Measurements from ENCODE around the gene LONP2.
A peak's percentile ranks its signal among the peaks of the same experiment; 100 is the strongest.
"Not testable (repeated sequence)": the region's sequence is repeated elsewhere in the genome, so short reads cannot be mapped to it uniquely, and the experiment has no call there.

Gene LONP2

DNA sequence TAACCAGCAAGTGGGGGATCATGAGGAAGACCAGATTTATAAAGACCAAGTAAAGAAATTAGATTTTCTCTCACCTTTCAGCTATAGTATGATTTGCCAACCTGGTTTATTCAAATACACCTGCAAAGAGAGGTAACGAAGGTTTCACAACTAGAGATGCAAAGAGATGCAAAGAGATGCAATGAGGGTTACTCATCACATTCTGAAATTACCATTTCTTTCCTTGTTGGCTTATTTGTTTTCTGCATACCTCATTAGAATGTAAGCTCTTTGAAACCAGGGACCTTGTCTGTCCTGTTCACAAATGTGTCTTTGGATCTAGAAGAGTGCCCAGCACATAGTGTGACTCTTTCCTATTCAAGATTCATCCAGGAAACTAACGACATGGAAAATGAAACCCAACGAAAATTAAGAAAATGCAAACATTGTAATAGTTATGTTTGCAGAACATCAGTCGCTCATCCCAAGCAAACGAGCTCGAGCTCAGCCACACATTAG lies 9.0 kb upstream of the LONP2 start:
- H3K4me3 ChIP-seq (ENCODE audit: low read depth, low read length), result no peak overlapping the region
- no peak for DNase-seq (ENCODE audit: low read depth)

DNA sequence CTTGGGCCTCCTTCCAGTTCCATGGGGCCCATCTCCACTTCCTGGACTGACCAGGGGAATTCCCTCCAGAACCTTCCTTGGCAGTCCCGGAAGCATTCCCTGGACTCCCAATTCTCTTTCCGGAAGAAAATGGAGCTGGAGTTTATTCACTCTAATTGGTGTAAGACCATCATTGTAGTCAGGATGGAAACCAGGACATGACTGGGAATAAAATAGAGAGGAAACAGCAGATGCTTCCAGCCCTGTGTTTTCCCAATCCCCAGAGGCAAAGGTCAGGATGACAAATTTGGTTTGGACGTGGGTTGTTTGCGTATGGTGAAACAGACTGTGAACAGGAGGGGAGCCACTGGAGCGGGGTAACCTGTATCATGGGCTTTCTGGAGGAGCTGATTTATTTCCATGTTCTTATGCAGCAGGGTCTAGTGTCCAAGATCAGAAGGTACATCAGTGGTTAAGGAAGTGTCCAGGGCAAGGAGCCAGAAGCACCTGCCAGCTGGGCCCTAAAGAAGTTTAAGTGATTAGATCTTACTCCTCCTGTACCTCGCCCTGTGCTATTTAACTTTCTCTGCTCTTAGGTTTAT lies 8.5 kb upstream of the LONP2 start:
- DNase-seq (ENCODE audit: low read depth), result no peak
- no peak overlapping the region for H3K4me3 ChIP-seq (ENCODE audit: low read depth, low read length)

- DNase-seq (ENCODE audit: low read depth), result no peak
- no peak overlapping the region for H3K4me3 ChIP-seq (ENCODE audit: low read depth, low read length)
Observed at GRCh38 chr16:48236286-48236685, 7.8 kb upstream of the LONP2 start.

DNA sequence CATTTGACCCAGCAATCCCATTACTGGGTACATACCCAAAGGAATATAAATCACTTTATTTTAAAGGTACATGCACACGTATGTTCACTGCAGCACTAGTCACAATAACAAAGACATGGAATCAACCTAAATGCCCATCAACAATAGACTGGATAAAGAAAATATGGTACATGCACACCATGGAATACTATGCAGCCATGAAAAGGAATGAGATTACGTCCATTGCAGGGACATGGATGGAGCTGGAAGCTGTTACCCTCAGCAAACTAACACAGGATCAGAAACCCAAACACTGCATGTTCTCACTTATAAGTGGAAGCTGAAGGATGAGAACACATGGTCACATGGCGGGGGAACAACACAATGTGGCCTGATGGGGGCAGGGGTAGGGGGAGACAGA lies 4.0 kb upstream of the LONP2 start:
- not testable (repeated sequence) for H3K4me3 ChIP-seq (ENCODE audit: low read depth, low read length); DNase-seq (ENCODE audit: low read depth)

DNA sequence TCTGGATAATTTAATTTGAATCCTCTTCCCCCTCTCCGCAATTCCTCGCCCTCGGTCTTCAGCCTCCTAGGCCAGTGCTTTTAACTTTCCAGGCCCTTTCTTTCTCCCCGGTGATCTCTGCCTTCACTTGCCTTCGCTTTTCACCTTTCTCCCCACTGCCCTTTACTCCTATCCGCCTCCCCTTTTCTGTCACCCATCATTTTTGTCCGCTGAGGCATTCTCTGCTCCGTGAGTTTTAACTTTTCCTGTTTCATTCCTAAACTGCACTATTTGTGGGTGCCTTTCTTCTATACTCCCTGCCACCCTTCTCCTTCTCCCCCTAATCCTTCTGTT lies 729 bp downstream of the LONP2 start:
- DNase-seq (ENCODE audit: low read depth), result no peak
- H3K4me3 ChIP-seq (ENCODE audit: low read depth, low read length), result peak overlapping the region; percentile 63

GRCh38 chr16:48246066-48246465 lies 2.0 kb downstream of the LONP2 start:
- no peak overlapping the region for H3K4me3 ChIP-seq (ENCODE audit: low read depth, low read length)
- no peak for DNase-seq (ENCODE audit: low read depth)

DNA sequence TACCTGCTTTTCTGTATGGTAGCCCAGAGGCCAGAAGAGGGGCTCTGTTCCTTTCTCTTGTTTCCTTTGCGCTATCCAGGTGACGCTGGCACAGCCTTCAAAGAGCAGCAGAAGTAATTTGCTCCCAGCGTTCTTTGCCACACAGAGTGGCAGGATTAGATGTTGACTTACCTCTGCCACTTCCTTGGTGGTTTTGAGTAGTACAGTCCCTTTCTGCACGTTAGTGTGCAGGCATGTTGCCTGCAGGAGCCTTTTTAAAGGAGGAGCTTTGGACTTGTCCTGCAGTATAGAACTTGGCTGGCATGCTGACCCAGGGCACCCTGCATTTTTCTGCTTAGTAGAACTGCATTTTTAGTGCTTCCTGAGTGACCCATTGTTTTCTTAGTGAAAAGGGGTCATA lies 3.2 kb downstream of the LONP2 start, which contains the start of gene ABCC11:
Gene ABCC11 (minus strand): TSS at position 229 of the 400 bp plus-strand sequence. CDS start 15,618 bp downstream, outside the sequence.
- H3K4me3 ChIP-seq (ENCODE audit: low read depth, low read length), result no peak within 1 kb of the TSS
- DNase-seq (ENCODE audit: low read depth), result no peak

GRCh38 chr16:48250520-48251278 lies 6.6 kb downstream of the LONP2 start:
- no peak for DNase-seq (ENCODE audit: low read depth)
- H3K4me3 ChIP-seq (ENCODE audit: low read depth, low read length), result no peak overlapping the region

DNA sequence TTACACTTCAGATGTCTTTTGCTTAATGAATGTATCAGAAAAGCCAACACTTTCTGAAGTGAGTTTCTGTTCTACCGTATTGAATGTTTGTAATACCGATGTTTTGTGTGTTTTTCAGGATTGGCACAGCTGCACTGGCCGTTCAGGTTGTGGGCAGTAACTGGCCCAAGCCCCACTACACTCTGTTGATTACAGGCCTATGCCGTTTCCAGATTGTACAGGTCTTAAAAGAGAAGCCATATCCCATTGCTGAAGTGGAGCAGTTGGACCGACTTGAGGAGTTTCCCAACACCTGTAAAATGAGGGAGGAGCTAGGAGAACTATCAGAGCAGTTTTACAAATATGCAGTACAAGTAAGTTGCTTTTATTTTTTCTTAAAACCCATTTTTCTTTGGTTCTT lies 7.9 kb downstream of the LONP2 start:
- H3K4me3 ChIP-seq (ENCODE audit: low read depth, low read length), result no peak overlapping the region
- DNase-seq (ENCODE audit: low read depth), result no peak

- no peak for DNase-seq (ENCODE audit: low read depth)
- no peak overlapping the region for H3K4me3 ChIP-seq (ENCODE audit: low read depth, low read length)
Observed at GRCh38 chr16:48256579-48257177, 12.6 kb downstream of the LONP2 start.

GRCh38 chr16:48261569-48261968 lies 17.5 kb downstream of the LONP2 start:
- no peak for DNase-seq (ENCODE audit: low read depth)
- no peak overlapping the region for H3K4me3 ChIP-seq (ENCODE audit: low read depth, low read length)

DNA sequence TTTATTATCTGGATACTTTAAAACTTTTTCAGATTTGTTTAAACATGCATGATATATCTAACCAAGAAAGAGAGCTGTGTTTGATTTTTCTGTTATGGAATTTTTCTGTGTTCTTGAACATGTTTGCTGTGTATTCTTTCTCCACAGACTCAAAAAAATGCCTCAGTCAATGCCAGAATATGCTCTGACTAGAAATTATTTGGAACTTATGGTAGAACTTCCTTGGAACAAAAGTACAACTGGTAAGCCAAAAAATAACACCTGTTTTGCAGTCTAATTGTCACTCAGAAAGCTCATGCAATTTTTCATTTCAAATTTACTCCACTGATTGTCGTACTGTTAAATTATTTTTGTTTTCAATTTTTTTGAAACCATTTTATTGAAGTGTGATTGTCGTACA lies 18.5 kb downstream of the LONP2 start:
- no peak for DNase-seq (ENCODE audit: low read depth)

DNA sequence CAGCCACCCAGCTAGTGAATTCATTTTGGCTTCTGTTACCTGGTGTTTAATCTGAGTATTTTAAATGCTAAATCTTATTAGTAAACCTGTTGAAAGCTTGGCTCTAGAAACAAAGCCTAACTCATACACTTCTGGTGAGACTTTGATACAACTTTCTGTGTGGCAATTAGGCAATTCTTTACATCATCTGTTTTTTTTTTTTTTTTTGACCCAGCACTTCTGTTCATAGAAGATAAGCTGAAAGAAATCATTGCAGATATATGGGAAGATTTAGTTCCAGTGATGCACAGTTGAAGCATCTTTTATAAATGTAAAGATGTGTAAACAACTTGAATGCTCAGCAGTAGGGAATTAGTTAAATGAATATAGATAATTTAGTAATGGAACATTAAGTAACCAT lies 24.9 kb downstream of the LONP2 start:
- no peak overlapping the region for H3K4me3 ChIP-seq (ENCODE audit: low read depth, low read length)
- DNase-seq (ENCODE audit: low read depth), result no peak

More for the DNA sequence above, 18.5 kb downstream of the LONP2 start:
- no peak overlapping the region for H3K4me3 ChIP-seq (ENCODE audit: low read depth, low read length)

DNA sequence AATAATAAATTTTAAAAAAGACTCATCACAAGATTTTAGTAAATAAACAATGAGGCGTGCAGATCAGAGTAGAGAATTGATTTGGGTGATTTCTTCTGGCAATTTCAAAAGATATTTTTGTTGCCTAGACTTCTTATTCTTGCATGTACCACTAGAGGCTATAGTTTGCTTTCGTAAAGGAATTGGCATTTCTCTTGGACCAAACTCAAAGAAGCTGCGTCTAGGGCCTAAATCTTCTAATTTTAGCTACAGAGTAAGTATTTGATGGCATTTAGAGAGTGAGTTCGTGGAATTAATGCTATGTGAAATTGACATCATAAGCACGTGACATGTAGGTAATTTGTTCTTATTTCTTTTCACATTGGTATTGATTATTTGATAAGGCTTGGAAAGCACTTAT lies 27.6 kb downstream of the LONP2 start:
- no peak for DNase-seq (ENCODE audit: low read depth)
- no peak overlapping the region for H3K4me3 ChIP-seq (ENCODE audit: low read depth, low read length)

- H3K4me3 ChIP-seq (ENCODE audit: low read depth, low read length), result no peak overlapping the region
- no peak for DNase-seq (ENCODE audit: low read depth)
Observed at GRCh38 chr16:48272837-48273421, 28.8 kb downstream of the LONP2 start.

DNA sequence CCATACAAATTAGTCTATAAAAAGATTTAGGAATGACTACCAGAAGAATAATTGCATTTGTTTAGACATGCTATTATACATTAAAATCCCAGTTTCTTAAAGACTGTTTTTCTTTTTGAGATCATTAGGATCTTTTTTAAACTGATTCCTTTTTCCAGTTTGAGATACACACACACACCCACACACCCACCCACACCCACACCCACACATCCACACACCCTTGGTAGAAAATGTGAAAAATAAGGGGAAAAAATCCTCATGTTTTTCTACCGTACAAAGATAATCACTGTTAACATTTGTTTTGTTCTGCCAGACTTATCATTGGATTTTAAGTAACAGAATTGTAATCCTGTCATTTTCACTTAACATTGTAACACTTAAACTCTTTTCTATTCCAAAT lies 30.4 kb downstream of the LONP2 start:
- DNase-seq (ENCODE audit: low read depth), result no peak

GRCh38 chr16:48276102-48276501 lies 32.0 kb downstream of the LONP2 start:
- DNase-seq (ENCODE audit: low read depth), result no peak
- H3K4me3 ChIP-seq (ENCODE audit: low read depth, low read length), result no peak overlapping the region

More for the DNA sequence above, 30.4 kb downstream of the LONP2 start:
- H3K4me3 ChIP-seq (ENCODE audit: low read depth, low read length), result no peak overlapping the region

DNA sequence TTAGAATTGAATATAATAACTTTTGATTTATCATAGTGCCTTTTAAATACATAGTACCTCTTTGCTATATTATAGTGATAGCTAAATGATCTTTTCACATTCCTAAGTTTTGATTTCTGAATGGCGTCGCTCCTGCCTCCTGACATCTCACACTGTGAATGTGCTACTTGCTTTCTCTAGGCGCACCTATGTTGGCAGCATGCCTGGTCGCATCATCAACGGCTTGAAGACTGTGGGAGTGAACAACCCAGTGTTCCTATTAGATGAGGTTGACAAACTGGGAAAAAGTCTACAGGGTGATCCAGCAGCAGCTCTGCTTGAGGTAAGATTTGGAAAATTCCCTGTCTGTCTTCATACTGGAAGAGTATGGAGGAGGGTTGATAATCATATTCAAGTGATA lies 33.1 kb downstream of the LONP2 start:
- H3K4me3 ChIP-seq (ENCODE audit: low read depth, low read length), result no peak overlapping the region
- DNase-seq (ENCODE audit: low read depth), result no peak

GRCh38 chr16:48279199-48279598 lies 35.1 kb downstream of the LONP2 start:
- H3K4me3 ChIP-seq (ENCODE audit: low read depth, low read length), result no peak overlapping the region
- no peak for DNase-seq (ENCODE audit: low read depth)

DNA sequence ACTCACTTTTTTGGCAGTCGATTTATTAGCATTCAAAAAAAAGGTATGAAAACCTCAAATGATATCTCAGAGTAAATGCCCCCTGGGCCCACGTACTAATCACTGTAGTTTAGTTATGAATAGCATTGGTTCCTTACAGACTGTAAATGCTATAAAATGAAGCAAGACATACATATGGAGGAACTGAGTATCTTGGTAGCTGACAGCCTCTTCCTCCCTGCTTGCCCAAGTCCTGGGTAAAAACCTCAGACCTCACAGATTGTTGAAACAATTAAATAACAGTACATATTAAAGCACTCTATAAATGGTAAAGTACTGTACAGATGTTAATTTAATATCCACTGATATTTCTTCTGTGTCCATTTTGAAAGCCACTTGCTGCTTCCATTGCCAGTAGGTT lies 36.4 kb downstream of the LONP2 start:
- no peak for DNase-seq (ENCODE audit: low read depth)
- no peak overlapping the region for H3K4me3 ChIP-seq (ENCODE audit: low read depth, low read length)
